ENCODE results near the gene MDM1. TPM values are rescaled to one million over a fixed set of nuclear protein-coding genes. Genes with fewer than 3 reads are reported as not detected.

The MDM1 gene
- total RNA-seq, 3 donors from 2014 or later (not counting 1 experiment from before 2014, with no cell fraction given): 21.3 to 36.2 (median 26.5) TPM

GRCh38 chr12:68374307-68374982, 42.3 kb upstream of the MDM1 start:
- no peaks in the 10 kb centered on the region for H3K9me3 Mint-ChIP-seq
- 68% methylated on average over 10 of the region's 10 CpGs for WGBS (ENCODE audit: insufficient coverage)
- H3K27me3 Mint-ChIP-seq (ENCODE audit: low read depth in 2 of 2): no peaks in the 10 kb centered on the region
- DNase-seq: peak in 1 of 2 donors; percentile 72
- H3K27ac ChIP-seq (ENCODE audit: low read length): peak overlapping the region; percentile 7
- H3K9me3 ChIP-seq (ENCODE audit: control insufficient read depth, insufficient read depth, low read length): no peaks in the 10 kb centered on the region
- peak; percentile 63 to 72 (median 67) for ATAC-seq
- H3K4me1 Mint-ChIP-seq: peaks cover 83 to 87% of the 10 kb centered on the region in 2 donors
- no peak overlapping the region for H3K4me3 ChIP-seq (ENCODE audit: low read length)
- TF ChIP-seq, protein P1, sequence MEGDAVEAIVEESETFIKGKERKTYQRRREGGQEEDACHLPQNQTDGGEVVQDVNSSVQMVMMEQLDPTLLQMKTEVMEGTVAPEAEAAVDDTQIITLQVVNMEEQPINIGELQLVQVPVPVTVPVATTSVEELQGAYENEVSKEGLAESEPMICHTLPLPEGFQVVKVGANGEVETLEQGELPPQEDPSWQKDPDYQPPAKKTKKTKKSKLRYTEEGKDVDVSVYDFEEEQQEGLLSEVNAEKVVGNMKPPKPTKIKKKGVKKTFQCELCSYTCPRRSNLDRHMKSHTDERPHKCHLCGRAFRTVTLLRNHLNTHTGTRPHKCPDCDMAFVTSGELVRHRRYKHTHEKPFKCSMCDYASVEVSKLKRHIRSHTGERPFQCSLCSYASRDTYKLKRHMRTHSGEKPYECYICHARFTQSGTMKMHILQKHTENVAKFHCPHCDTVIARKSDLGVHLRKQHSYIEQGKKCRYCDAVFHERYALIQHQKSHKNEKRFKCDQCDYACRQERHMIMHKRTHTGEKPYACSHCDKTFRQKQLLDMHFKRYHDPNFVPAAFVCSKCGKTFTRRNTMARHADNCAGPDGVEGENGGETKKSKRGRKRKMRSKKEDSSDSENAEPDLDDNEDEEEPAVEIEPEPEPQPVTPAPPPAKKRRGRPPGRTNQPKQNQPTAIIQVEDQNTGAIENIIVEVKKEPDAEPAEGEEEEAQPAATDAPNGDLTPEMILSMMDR (IDR thresholded peaks at IDR 0.05): no peak
- peak overlapping the region; percentile 48 to 73 for H3K27ac Mint-ChIP-seq
- no peaks in the 10 kb centered on the region for H3K36me3 ChIP-seq (ENCODE audit: control insufficient read depth, insufficient read depth, low read length)
- H3K36me3 Mint-ChIP-seq: no peaks in the 10 kb centered on the region
- intact Hi-C loops (cut with micrococcal nuclease): no loop called here
- H3K27me3 ChIP-seq (ENCODE audit: control insufficient read depth, insufficient read depth, low read length): no peaks in the 10 kb centered on the region
- H3K4me1 ChIP-seq (ENCODE audit: control insufficient read depth, insufficient read depth, low read length): peaks cover 16% of the 10 kb centered on the region
- no peak overlapping the region for H3K4me3 Mint-ChIP-seq

DNA sequence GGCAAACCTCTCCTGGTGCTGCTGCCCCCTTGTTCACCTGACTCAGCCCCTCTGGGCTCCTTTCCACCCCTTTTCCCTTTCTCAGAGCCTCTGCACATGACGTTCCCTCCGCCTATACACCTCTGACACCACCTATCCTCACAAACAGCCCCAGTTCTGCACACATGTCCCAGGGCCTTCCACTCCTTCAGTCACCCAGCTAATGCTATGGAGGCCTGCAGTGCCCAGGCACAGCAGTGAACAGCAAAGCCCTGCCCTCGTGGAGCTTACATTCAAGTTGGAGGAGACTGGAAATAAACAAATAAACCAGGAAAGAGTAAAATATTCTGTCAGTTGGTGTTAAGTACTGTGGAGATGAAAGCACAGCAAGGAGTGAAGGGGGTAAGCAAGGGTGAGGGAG, 38.5 kb upstream of the MDM1 start:
- TF ChIP-seq, protein P1 (IDR thresholded peaks at IDR 0.05): no peak
- Histone ChIP-seq H3K4me3 (ENCODE audit: low read length) (no peak overlapping the region), H3K36me3 (ENCODE audit: control insufficient read depth, insufficient read depth, low read length) (no peaks in the 10 kb centered on the region), H3K4me1 (ENCODE audit: control insufficient read depth, insufficient read depth, low read length) (peaks cover 49% of the 10 kb centered on the region), H3K27ac (ENCODE audit: low read length) (no peak overlapping the region), H3K27me3 (ENCODE audit: control insufficient read depth, insufficient read depth, low read length) (no peaks in the 10 kb centered on the region), H3K9me3 (ENCODE audit: control insufficient read depth, insufficient read depth, low read length) (no peaks in the 10 kb centered on the region)
- intact Hi-C loops (cut with micrococcal nuclease): no loop called here
- peak overlapping the region; percentile 61 to 91 for H3K27ac Mint-ChIP-seq
- ATAC-seq: no peak
- H3K9me3 Mint-ChIP-seq: peaks cover 0 to 4% of the 10 kb centered on the region in 2 donors
- WGBS (ENCODE audit: insufficient coverage): 89% methylated on average over 3 of the region's 3 CpGs
- H3K27me3 Mint-ChIP-seq (ENCODE audit: low read depth in 2 of 2): no peaks in the 10 kb centered on the region
- no peaks in the 10 kb centered on the region for H3K36me3 Mint-ChIP-seq
- DNase-seq: no peak
- peaks cover 86 to 87% of the 10 kb centered on the region in 2 donors for H3K4me1 Mint-ChIP-seq
- H3K4me3 Mint-ChIP-seq: no peak overlapping the region

DNA sequence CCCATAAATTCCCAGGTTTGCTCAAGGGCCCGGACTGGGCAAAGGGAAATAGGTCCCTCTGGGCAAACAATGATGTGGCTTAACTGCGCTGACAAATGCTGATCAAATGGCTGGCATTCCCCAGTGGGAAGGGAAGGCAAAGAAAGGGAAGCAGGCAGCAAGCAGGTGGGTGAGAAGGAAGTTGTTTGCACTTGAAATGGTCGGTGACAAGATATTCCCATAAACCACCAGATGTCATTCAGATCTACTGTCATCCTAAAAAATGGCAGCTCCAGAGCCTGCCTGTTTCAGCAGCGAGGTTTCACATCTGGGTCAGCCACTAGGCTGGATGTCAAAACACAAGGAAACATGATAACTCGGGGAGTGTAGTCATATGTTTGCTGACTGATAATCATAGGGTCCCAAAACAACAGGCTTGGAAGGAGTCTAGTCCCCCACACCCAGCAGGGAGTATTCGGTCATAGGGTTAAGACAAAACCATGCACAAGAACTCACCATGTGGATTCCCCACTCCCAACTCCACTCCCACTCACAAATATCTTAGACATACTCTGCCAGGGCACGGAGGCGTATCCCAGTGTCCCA, 37.9 kb upstream of the MDM1 start:
- no peaks in the 10 kb centered on the region for H3K27me3 ChIP-seq (ENCODE audit: control insufficient read depth, insufficient read depth, low read length)
- Mint-ChIP-seq H3K27me3 (ENCODE audit: low read depth in 2 of 2) (no peaks in the 10 kb centered on the region), H3K36me3 (no peaks in the 10 kb centered on the region), H3K4me3 (peak overlapping the region; percentile 43), H3K4me1 (peaks cover 86 to 88% of the 10 kb centered on the region in 2 donors), H3K27ac (peak overlapping the region; percentile 91), H3K9me3 (peaks cover 0 to 4% of the 10 kb centered on the region in 2 donors)
- DNase-seq (no peak), ATAC-seq (no peak)
- TF ChIP-seq, protein P1 (IDR thresholded peaks at IDR 0.05): no peak
- no peaks in the 10 kb centered on the region for H3K36me3 ChIP-seq (ENCODE audit: control insufficient read depth, insufficient read depth, low read length)
- H3K4me1 ChIP-seq (ENCODE audit: control insufficient read depth, insufficient read depth, low read length): peaks cover 54% of the 10 kb centered on the region
- WGBS (ENCODE audit: insufficient coverage): 81% methylated on average over 8 of the region's 8 CpGs
- H3K9me3 ChIP-seq (ENCODE audit: control insufficient read depth, insufficient read depth, low read length): no peaks in the 10 kb centered on the region
- intact Hi-C loops (cut with micrococcal nuclease): no loop called here
- no peak overlapping the region for H3K4me3 ChIP-seq (ENCODE audit: low read length)
- H3K27ac ChIP-seq (ENCODE audit: low read length): no peak overlapping the region

Measured in natural killer cell (primary cell).